Peyer's patch (tissue), 4 donors: ENCODE data around the gene CTSZ.

Source experiments
- POLR2A ChIP-seq, 2 donors: fragments of 450-650 bp; IDR thresholded peaks; one replicate each; pipeline ENCODE4 v1.5.1; 2017; ENCODE audit warnings: antibody characterized with exemption in 2 of 2, mild to moderate bottlenecking in 2 of 2, moderate library complexity in 2 of 2
- TF ChIP-seq, protein P1 (sequence below), 6 experiments: fragments of 450-650 bp in 4 of 6; fragments of 200-600 bp in 2 of 6; sonication (generic) in 1 of 6; IDR thresholded peaks; one replicate each; pipeline ENCODE4 v1.5.1; 2017 to 2019; ENCODE audit warnings: antibody characterized with exemption in 6 of 6, mild to moderate bottlenecking in 3 of 6, moderate library complexity in 1 of 6

DNA sequence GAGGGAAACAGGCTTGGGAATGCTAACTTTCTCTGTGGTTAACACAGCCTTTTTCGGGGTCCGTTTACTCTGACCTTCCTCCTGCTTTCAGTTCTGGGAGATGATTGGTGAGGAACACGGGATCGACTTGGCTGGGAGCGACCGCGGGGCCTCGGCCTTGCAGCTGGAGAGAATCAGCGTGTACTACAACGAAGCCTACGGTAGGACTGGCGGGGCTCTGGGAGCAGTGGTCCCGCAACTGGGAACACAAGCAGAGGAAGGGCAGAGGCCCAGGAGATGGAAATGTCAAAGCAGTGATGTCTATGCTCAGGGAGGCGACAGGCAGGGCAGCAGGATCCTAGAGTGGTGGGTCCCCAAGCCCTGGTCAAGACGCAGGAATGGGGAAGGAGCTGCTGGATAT is 15.7 kb upstream of the CTSZ start:
- TF ChIP-seq, protein P1, sequence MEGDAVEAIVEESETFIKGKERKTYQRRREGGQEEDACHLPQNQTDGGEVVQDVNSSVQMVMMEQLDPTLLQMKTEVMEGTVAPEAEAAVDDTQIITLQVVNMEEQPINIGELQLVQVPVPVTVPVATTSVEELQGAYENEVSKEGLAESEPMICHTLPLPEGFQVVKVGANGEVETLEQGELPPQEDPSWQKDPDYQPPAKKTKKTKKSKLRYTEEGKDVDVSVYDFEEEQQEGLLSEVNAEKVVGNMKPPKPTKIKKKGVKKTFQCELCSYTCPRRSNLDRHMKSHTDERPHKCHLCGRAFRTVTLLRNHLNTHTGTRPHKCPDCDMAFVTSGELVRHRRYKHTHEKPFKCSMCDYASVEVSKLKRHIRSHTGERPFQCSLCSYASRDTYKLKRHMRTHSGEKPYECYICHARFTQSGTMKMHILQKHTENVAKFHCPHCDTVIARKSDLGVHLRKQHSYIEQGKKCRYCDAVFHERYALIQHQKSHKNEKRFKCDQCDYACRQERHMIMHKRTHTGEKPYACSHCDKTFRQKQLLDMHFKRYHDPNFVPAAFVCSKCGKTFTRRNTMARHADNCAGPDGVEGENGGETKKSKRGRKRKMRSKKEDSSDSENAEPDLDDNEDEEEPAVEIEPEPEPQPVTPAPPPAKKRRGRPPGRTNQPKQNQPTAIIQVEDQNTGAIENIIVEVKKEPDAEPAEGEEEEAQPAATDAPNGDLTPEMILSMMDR (IDR thresholded peaks at IDR 0.05) = no peak
- no peak for TF ChIP-seq POLR2A (IDR thresholded peaks at IDR 0.05)
